Natural killer cell (primary cell): ENCODE data around the gene FHIP1B. TPM values are rescaled to one million over a fixed set of nuclear protein-coding genes. Genes with fewer than 3 reads are reported as not detected.

Experiments
- ATAC-seq, 3 donors: fragments of 150-1000 bp in 2 of 3; fragments of 200-7000 bp in 1 of 3; cut with Tn5 transposase; 1 replicate in 1 of 3; 2 replicates in 2 of 3; pipeline ENCODE4 v1.10.0; 2021; ENCODE audit warnings: mild to moderate bottlenecking in 2 of 3, moderate library complexity in 2 of 3
- DNase-seq, 2 donors: peaks; one replicate each; pipeline versions ENCODE4 v3.0.0 to v3.0.0-alpha.2; 2013 to 2021; ENCODE audit warnings: mixed read lengths in 1 of 2
- H3K27ac ChIP-seq: one replicate; pipeline ENCODE4 v1.5.1; 2013; ENCODE audit warnings: mild to moderate bottlenecking, low read length
- H3K27me3 ChIP-seq: one replicate; pipeline ENCODE4 v1.6.1; 2013; ENCODE audit warnings: low read length; ENCODE audit not compliant: control insufficient read depth, insufficient read depth
- H3K36me3 ChIP-seq: one replicate; pipeline ENCODE4 v1.6.1; 2013; ENCODE audit warnings: low read length; ENCODE audit not compliant: control insufficient read depth, insufficient read depth
- H3K4me1 ChIP-seq: one replicate; pipeline ENCODE4 v1.6.1; 2013; ENCODE audit warnings: low read length; ENCODE audit not compliant: control insufficient read depth, insufficient read depth
- H3K4me3 ChIP-seq: one replicate; pipeline ENCODE4 v1.5.1; 2013; ENCODE audit warnings: low read length
- H3K9me3 ChIP-seq: one replicate; pipeline ENCODE4 v1.6.1; 2013; ENCODE audit warnings: low read length; ENCODE audit not compliant: control insufficient read depth, insufficient read depth
- H3K27ac Mint-ChIP-seq, 2 donors: one replicate each; pipeline ENCODE4 v1.8.0; 2022; ENCODE audit warnings: mild to moderate bottlenecking in 2 of 2, mixed read lengths in 2 of 2, moderate library complexity in 1 of 2
- H3K27me3 Mint-ChIP-seq, 2 donors: one replicate each; pipeline ENCODE4 v1.8.0; 2022; ENCODE audit warnings: low read depth in 2 of 2, mixed read lengths in 2 of 2
- H3K36me3 Mint-ChIP-seq: one replicate; pipeline ENCODE4 v1.8.0; 2022; ENCODE audit warnings: mixed read lengths
- H3K4me1 Mint-ChIP-seq, 2 donors: one replicate each; pipeline ENCODE4 v1.8.0; 2022; ENCODE audit warnings: mixed read lengths in 2 of 2
- H3K4me3 Mint-ChIP-seq: one replicate; pipeline ENCODE4 v1.8.0; 2022; ENCODE audit warnings: mild to moderate bottlenecking, moderate library complexity, mixed read lengths
- H3K9me3 Mint-ChIP-seq, 2 donors: one replicate each; pipeline ENCODE4 v1.8.0; 2022; ENCODE audit warnings: mixed read lengths in 2 of 2
- CTCF ChIP-seq: fragments of 200-600 bp; IDR thresholded peaks from one replicate; pipeline ENCODE4 v1.8.0; 2022; ENCODE audit warnings: antibody characterized with exemption
- WGBS: methylation state at CpG from one replicate; pipeline ENCODE4 v1.1.7; 2013; ENCODE audit warnings: missing lambda C conversion rate; ENCODE audit not compliant: insufficient coverage; 5-methylcytosine and 5-hydroxymethylcytosine counted together
- intact Hi-C: fragments of 100-400 bp; cut with micrococcal nuclease; formaldehyde crosslinking; loops from one replicate; pipeline ENCODE4 v1.14.2; 2022
- total RNA-seq, 4 donors: library from RNA; stranded (reverse); fragments of 120-200 nt in 1 of 4; gene quantifications; one replicate each; pipeline versions ENCODE4 v1.2.3 to v1.2.4, GENCODE V29; 2013 to 2022

The FHIP1B gene
- total RNA-seq, 3 donors from 2014 or later (not counting 1 experiment from before 2014, with no cell fraction given) = 50.6 to 76.9 (median 58.4) TPM

- ATAC-seq = no peak
- Histone ChIP-seq H3K27ac (no peak overlapping the region), H3K36me3 (no peaks in the 10 kb centered on the region), H3K9me3 (no peaks in the 10 kb centered on the region), H3K27me3 (no peaks in the 10 kb centered on the region), H3K4me3 (no peak overlapping the region), H3K4me1 (peaks cover 41% of the 10 kb centered on the region)
- Mint-ChIP-seq H3K4me1 (peaks cover 67 to 73% of the 10 kb centered on the region in 2 donors), H3K9me3 (no peaks in the 10 kb centered on the region), H3K36me3 (no peaks in the 10 kb centered on the region), H3K4me3 (peak overlapping the region; percentile 66), H3K27me3 (no peaks in the 10 kb centered on the region), H3K27ac (peak overlapping the region; percentile 89 to 98)
- peak in 1 of 2 donors; percentile 22 for DNase-seq
- intact Hi-C loops = loop anchor here (10.0 kb wide), 1 partner anchor 548 kb away; the partner anchor contains the start of genes TRIM22 and TRIM5
- TF ChIP-seq CTCF = no peak
These were observed 1.5 kb downstream of the FHIP1B start for GRCh38 chr11:6232899-6233298.

GRCh38 chr11:6229911-6230310 is 4.5 kb downstream of the FHIP1B start:
- 0% methylated on average over 2 of the region's 2 CpGs for WGBS
- Histone ChIP-seq H3K27me3 (no peaks in the 10 kb centered on the region), H3K27ac (peak overlapping the region; percentile 70), H3K9me3 (no peaks in the 10 kb centered on the region), H3K4me1 (peaks cover 40% of the 10 kb centered on the region), H3K4me3 (no peak overlapping the region), H3K36me3 (no peaks in the 10 kb centered on the region)
- H3K27ac Mint-ChIP-seq = peak overlapping the region; percentile 77 to 89
- intact Hi-C loops = loop anchor here (10.0 kb wide), 1 partner anchor 545 kb away; the partner anchor contains the start of genes TRIM22 and TRIM5
- H3K4me1 Mint-ChIP-seq = peaks cover 90 to 97% of the 10 kb centered on the region in 2 donors
- peak overlapping the region; percentile 89 for H3K4me3 Mint-ChIP-seq
- DNase-seq (peak in 1 of 2 donors; percentile 57), ATAC-seq (no peak)
- TF ChIP-seq CTCF = no peak
- H3K27me3 Mint-ChIP-seq = no peaks in the 10 kb centered on the region
- H3K36me3 Mint-ChIP-seq = no peaks in the 10 kb centered on the region
- peaks cover 0 to 2% of the 10 kb centered on the region in 2 donors for H3K9me3 Mint-ChIP-seq

GRCh38 chr11:6228520-6228919 is 5.9 kb downstream of the FHIP1B start:
- peaks cover 31% of the 10 kb centered on the region for H3K4me1 ChIP-seq
- ATAC-seq (peak; percentile 83 to 90 (median 83)), DNase-seq (peak in 1 of 2 donors; percentile 46)
- Mint-ChIP-seq H3K36me3 (no peaks in the 10 kb centered on the region), H3K27ac (peak overlapping the region; percentile 77 to 89), H3K4me1 (peaks cover 80 to 87% of the 10 kb centered on the region in 2 donors), H3K9me3 (peaks cover 0 to 2% of the 10 kb centered on the region in 2 donors), H3K4me3 (peak overlapping the region; percentile 89), H3K27me3 (no peaks in the 10 kb centered on the region)
- no peak for TF ChIP-seq CTCF
- peaks cover 7% of the 10 kb centered on the region for H3K36me3 ChIP-seq
- intact Hi-C loops = loop anchor here (1.0 kb wide), 1 partner anchor 27 kb away; no protein-coding TSS in a partner anchor
- H3K27ac ChIP-seq = peak overlapping the region; percentile 70
- no peaks in the 10 kb centered on the region for H3K27me3 ChIP-seq
- H3K4me3 ChIP-seq = no peak overlapping the region
- WGBS = 37% methylated on average over 2 of the region's 3 CpGs
- H3K9me3 ChIP-seq = no peaks in the 10 kb centered on the region

- Mint-ChIP-seq H3K9me3 (peaks cover 0 to 2% of the 10 kb centered on the region in 2 donors), H3K4me3 (peak overlapping the region; percentile 89), H3K4me1 (peaks cover 64% of the 10 kb centered on the region in 2 donors), H3K27ac (peak overlapping the region; percentile 77 to 89), H3K27me3 (no peaks in the 10 kb centered on the region), H3K36me3 (peaks cover 10% of the 10 kb centered on the region)
- WGBS = 55% methylated on average over 2 of the region's 2 CpGs
- peaks cover 33% of the 10 kb centered on the region for H3K36me3 ChIP-seq
- H3K27ac ChIP-seq = no peak overlapping the region
- H3K27me3 ChIP-seq = no peaks in the 10 kb centered on the region
- H3K4me1 ChIP-seq = peaks cover 31% of the 10 kb centered on the region
- TF ChIP-seq CTCF = no peak
- no peak for DNase-seq
- ATAC-seq = no peak
- H3K9me3 ChIP-seq = no peaks in the 10 kb centered on the region
- H3K4me3 ChIP-seq = no peak overlapping the region
- intact Hi-C loops = no loop called here
These were observed 8.5 kb downstream of the FHIP1B start for GRCh38 chr11:6225896-6226295.
